ENCODE data around the gene CIDEB. TPM values are rescaled to one million over a fixed set of nuclear protein-coding genes. Genes with fewer than 3 reads are reported as not detected.

CIDEB gene
- total and polyA plus RNA-seq, 2 of the 4 experiments (the other 2 are of a cell fraction), result under 0.01 to 0.19 TPM

DNA sequence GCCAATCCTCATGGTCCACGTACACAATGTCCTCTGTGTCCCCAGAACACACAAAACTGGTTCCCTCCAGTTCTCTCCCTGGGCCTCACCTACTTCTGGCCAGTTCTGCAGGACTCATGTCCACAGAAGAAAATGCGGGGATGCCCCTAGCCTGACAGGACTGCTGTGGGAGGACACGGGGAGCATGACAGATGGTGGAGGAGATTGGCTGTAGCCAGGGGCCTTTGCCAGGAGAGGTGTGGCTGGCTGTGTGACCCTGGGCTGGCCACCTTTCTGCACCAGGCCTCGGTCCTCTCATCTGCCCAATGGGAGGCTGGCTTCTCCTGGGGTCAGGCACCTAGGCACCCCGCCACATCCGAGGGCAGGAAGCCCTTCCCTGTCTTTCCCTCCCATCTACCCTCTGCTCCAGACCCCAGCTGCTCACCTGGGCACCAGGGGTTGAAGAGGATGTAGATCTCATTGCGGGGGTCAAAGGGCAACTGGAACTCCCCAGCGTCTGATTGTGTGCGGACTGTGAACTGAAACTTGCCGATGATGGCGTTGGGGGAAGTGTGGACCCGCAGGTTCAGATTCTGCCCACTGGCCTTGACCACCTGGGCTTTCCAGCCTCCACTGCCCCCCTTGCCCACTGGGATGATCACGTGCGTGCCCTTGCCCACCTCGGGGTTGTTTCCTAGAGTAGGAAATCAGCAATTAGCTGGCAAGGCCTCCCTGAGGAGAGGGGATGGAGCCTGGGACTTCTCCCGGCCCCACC is 47.6 kb downstream of the CIDEB start:
- dilution Hi-C loops (cut with HindIII; ENCODE audit: low sequenced_read_pairs, unreplicated experiment) (no loop called here), intact Hi-C loops (cut with micrococcal nuclease) (no loop called here), in situ Hi-C loops (cut with MboI; ENCODE audit: low sequenced_read_pairs) (no loop called here)
- no peak overlapping the region; the same call in 1 of the 2 replicates for H3K4ac ChIP-seq (ENCODE audit: low read depth, low read length)
- ATAC-seq (ENCODE audit: low read depth) (no peak), DNase-seq (no peak)
- H3K4me3 ChIP-seq (ENCODE audit: insufficient read depth, low read depth, low read length), result no peak overlapping the region
- H3K4me1 ChIP-seq (ENCODE audit: control insufficient read depth, insufficient read depth, low read length), result peaks cover 8% of the 10 kb centered on the region
- H3K27ac ChIP-seq (ENCODE audit: insufficient read depth, low read length), result no peak overlapping the region
- H4K5ac ChIP-seq (ENCODE audit: low read depth, low read length), result no peak overlapping the region
- no peaks in the 10 kb centered on the region for H3K36me3 ChIP-seq (ENCODE audit: control insufficient read depth, insufficient read depth, low read length)
- WGBS, 2 experiments (ENCODE audit: extremely low coverage in 2 of 2, insufficient read length in 1 of 2), result 70% methylated on average over 4 of the region's 16 CpGs; no CpG with 5 or more reads in 1 of the 2 experiments
- no peaks in the 10 kb centered on the region for H3K27me3 ChIP-seq (ENCODE audit: control insufficient read depth, insufficient read depth, low read length)
- no peaks in the 10 kb centered on the region for H3K9me3 ChIP-seq (ENCODE audit: control insufficient read depth, insufficient read depth, low read length)
- H3K56ac ChIP-seq (ENCODE audit: extremely low read depth, insufficient read depth, low read length), result no peak overlapping the region
- H3K23ac ChIP-seq (ENCODE audit: low read depth, low read length), result no peak overlapping the region
- H2AK9ac ChIP-seq (replicated peaks; ENCODE audit: low read depth, low read length, poor library complexity), result peak overlapping the region; percentile 42
- no peak overlapping the region for H2BK5ac ChIP-seq (ENCODE audit: low read depth, low read length, poor library complexity, severe bottlenecking)
- no peak overlapping the region for H3K9ac ChIP-seq (ENCODE audit: low read depth, low read length)
- ChIA-PET POLR2A (ENCODE audit: unreplicated experiment) (no interaction called here), CTCF (no interaction called here)
- no peak for TF ChIP-seq CHD1 (IDR thresholded peaks at IDR 0.05; ENCODE audit: low read depth, low read length)
- H2AFZ ChIP-seq (replicated peaks; ENCODE audit: low read length, poor library complexity), result no peak overlapping the region
- no peak overlapping the region for H2BK15ac ChIP-seq (ENCODE audit: low read depth, low read length)
- no peak overlapping the region for H2AK5ac ChIP-seq (ENCODE audit: low read depth, low read length)
- no peak overlapping the region for H3K4me2 ChIP-seq (ENCODE audit: low read depth, low read length)
- no peaks in the 10 kb centered on the region for H4K20me1 ChIP-seq (ENCODE audit: insufficient read depth, low read length)
- no peak overlapping the region for H4K91ac ChIP-seq (ENCODE audit: insufficient read depth, low read depth, low read length)
- H3K79me1 ChIP-seq (ENCODE audit: low read depth in 1 of 2, low read length in 2 of 2), result peaks cover 0 to 2% of the 10 kb centered on the region in 2 experiments; a peak in 1 of 4 replicates
- H4K8ac ChIP-seq (ENCODE audit: low read depth in 2 of 2, low read length in 2 of 2), result peak overlapping the region in 1 of 2 experiments; percentile 65; a peak in 1 of 4 replicates
- BruUV-seq (replicated peaks), result no TSS peak
- H3K9me1 ChIP-seq (ENCODE audit: insufficient read depth, low read length), result peaks cover 16% of the 10 kb centered on the region; the same call in 1 of the 2 replicates
- 0 out of 2 replicates have a peak overlapping the region, but pooled peaks have one; percentile 48 for H2BK120ac ChIP-seq (ENCODE audit: low read depth, low read length)
- H3K14ac ChIP-seq (replicated peaks; ENCODE audit: low read depth, low read length), result no peak overlapping the region
- H2BK20ac ChIP-seq (ENCODE audit: low read depth, low read length), result no peak overlapping the region
- no peak overlapping the region for H3K18ac ChIP-seq (ENCODE audit: low read depth, low read length)
